ENCODE measurements around the gene NEU3. TPM values are rescaled to one million over a fixed set of nuclear protein-coding genes. Genes with fewer than 3 reads are reported as not detected.

Gene NEU3
- total RNA-seq, 1 experiment from 2014 or later = 29.0 TPM

GRCh38 chr11:75000975-75001354 lies 12.2 kb downstream of the NEU3 start:
- no peak overlapping the region for H3K27ac ChIP-seq (ENCODE audit: low read length)
- no peak for DNase-seq (ENCODE audit: low read depth, low spot score)
- ChIA-PET CTCF (no interaction called here), POLR2A (no interaction called here)
- no peaks in the 10 kb centered on the region for H3K27me3 ChIP-seq (ENCODE audit: control insufficient read depth, insufficient read depth, low read length)
- H3K36me3 ChIP-seq (ENCODE audit: control insufficient read depth, insufficient read depth, low read length) = peaks cover 14% of the 10 kb centered on the region
- intact Hi-C loops (cut with micrococcal nuclease; ENCODE audit: unreplicated experiment) = no loop called here
- H3K9me3 ChIP-seq (ENCODE audit: control insufficient read depth, insufficient read depth, low read depth, low read length) = no peaks in the 10 kb centered on the region
- BruUV-seq (replicated peaks) = no TSS peak
- TF ChIP-seq, protein P1, sequence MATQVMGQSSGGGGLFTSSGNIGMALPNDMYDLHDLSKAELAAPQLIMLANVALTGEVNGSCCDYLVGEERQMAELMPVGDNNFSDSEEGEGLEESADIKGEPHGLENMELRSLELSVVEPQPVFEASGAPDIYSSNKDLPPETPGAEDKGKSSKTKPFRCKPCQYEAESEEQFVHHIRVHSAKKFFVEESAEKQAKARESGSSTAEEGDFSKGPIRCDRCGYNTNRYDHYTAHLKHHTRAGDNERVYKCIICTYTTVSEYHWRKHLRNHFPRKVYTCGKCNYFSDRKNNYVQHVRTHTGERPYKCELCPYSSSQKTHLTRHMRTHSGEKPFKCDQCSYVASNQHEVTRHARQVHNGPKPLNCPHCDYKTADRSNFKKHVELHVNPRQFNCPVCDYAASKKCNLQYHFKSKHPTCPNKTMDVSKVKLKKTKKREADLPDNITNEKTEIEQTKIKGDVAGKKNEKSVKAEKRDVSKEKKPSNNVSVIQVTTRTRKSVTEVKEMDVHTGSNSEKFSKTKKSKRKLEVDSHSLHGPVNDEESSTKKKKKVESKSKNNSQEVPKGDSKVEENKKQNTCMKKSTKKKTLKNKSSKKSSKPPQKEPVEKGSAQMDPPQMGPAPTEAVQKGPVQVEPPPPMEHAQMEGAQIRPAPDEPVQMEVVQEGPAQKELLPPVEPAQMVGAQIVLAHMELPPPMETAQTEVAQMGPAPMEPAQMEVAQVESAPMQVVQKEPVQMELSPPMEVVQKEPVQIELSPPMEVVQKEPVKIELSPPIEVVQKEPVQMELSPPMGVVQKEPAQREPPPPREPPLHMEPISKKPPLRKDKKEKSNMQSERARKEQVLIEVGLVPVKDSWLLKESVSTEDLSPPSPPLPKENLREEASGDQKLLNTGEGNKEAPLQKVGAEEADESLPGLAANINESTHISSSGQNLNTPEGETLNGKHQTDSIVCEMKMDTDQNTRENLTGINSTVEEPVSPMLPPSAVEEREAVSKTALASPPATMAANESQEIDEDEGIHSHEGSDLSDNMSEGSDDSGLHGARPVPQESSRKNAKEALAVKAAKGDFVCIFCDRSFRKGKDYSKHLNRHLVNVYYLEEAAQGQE (IDR thresholded peaks at IDR 0.05; ENCODE audit: insufficient read depth in 1 of 2, low read depth in 2 of 2, low read length in 1 of 2) = no peak
- no peak for TF ChIP-seq POLR2AphosphoS5 (IDR thresholded peaks at IDR 0.05; ENCODE audit: low read depth, low read length)
- TF ChIP-seq SIN3A (IDR thresholded peaks at IDR 0.05; ENCODE audit: borderline replicate concordance, insufficient read depth, low read depth, low read length) = no peak
- TF ChIP-seq CTCF (IDR thresholded peaks at IDR 0.05) = no peak
- TF ChIP-seq TCF7L2 (IDR thresholded peaks at IDR 0.05; ENCODE audit: low read depth, low read length) = no peak
- H3K4me1 ChIP-seq (ENCODE audit: control insufficient read depth, insufficient read depth, low read length) = no peaks in the 10 kb centered on the region
- in situ Hi-C loops (cut with HindIII; ENCODE audit: low pct_unique_long_range_greater_than_20kb, low sequenced_read_pairs) = loop anchor here (25.0 kb wide), 2 partner anchors 111 to 236 kb away; partner anchors contain the start of gene TPBGL
- ATAC-seq = no peak
- no peak overlapping the region for H3K4me3 ChIP-seq (ENCODE audit: low read depth in 2 of 2, low read length in 2 of 2)

DNA sequence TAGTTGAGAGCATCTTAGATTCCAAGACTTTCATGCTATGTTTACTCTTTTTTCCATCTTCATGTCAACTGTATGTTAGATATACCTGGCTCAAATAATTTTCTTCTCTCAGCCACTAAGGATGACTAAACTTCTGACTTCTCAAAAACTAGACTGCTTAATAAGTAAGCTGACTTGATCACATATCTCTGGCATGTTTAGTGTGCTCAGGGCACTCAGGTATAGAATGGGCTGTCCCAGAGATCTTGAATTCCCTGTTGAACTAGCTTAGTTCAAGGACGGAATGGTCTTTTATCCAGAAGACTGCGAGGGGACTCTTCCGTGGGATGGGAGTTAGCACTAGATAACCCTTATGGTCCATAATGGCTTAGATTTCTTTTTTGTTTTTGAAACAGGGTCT lies 13.0 kb downstream of the NEU3 start:
- Histone ChIP-seq H3K4me1 (ENCODE audit: control insufficient read depth, insufficient read depth, low read length) (no peaks in the 10 kb centered on the region), H3K36me3 (ENCODE audit: control insufficient read depth, insufficient read depth, low read length) (peaks cover 11% of the 10 kb centered on the region), H3K27ac (ENCODE audit: low read length) (no peak overlapping the region), H3K27me3 (ENCODE audit: control insufficient read depth, insufficient read depth, low read length) (no peaks in the 10 kb centered on the region), H3K9me3 (ENCODE audit: control insufficient read depth, insufficient read depth, low read depth, low read length) (no peaks in the 10 kb centered on the region), H3K4me3 (ENCODE audit: low read depth in 2 of 2, low read length in 2 of 2) (no peak overlapping the region)
- no TSS peak for BruUV-seq (replicated peaks)
- DNase-seq (ENCODE audit: low read depth, low spot score) (no peak), ATAC-seq (no peak)
- CTCF ChIA-PET = no interaction called here
- in situ Hi-C loops (cut with HindIII; ENCODE audit: low pct_unique_long_range_greater_than_20kb, low sequenced_read_pairs) (loop anchor here (25.0 kb wide), 2 partner anchors 111 to 236 kb away; partner anchors contain the start of gene TPBGL), intact Hi-C loops (cut with micrococcal nuclease; ENCODE audit: unreplicated experiment) (no loop called here)
- POLR2A ChIA-PET = no interaction called here
- TF ChIP-seq SIN3A (IDR thresholded peaks at IDR 0.05; ENCODE audit: borderline replicate concordance, insufficient read depth, low read depth, low read length) = no peak
- no peak for TF ChIP-seq POLR2AphosphoS5 (IDR thresholded peaks at IDR 0.05; ENCODE audit: low read depth, low read length)
- no peak for TF ChIP-seq CTCF (IDR thresholded peaks at IDR 0.05)
- TF ChIP-seq TCF7L2 (IDR thresholded peaks at IDR 0.05; ENCODE audit: low read depth, low read length) = no peak
- TF ChIP-seq, protein P1 (IDR thresholded peaks at IDR 0.05; ENCODE audit: insufficient read depth in 1 of 2, low read depth in 2 of 2, low read length in 1 of 2) = no peak

Measured in Panc1 (cell line).